NT2/D1 (cell line): ENCODE measurements around the gene SEPTIN5.
"Not testable (repeated sequence)": the region's sequence is repeated elsewhere in the genome, so short reads cannot be mapped to it uniquely, and the experiment has no call there.

Source experiments
- DNase-seq: peaks from one replicate; pipeline ENCODE4 v3.0.0-alpha.2; 2011; ENCODE audit warnings: low read depth, low spot score
- H3K27me3 ChIP-seq: 2 replicates; pipeline ENCODE4 v1.6.0; 2011; ENCODE audit warnings: mild to moderate bottlenecking; ENCODE audit not compliant: insufficient read length, insufficient read depth
- H3K36me3 ChIP-seq: 2 replicates; pipeline ENCODE4 v1.6.1; 2011; ENCODE audit warnings: mild to moderate bottlenecking, low read length, mixed read lengths; ENCODE audit not compliant: insufficient read depth, insufficient read length
- H3K4me1 ChIP-seq: 2 replicates; pipeline ENCODE4 v1.5.1; 2011; ENCODE audit not compliant: insufficient read depth, insufficient read length
- H3K4me3 ChIP-seq: 2 replicates; pipeline ENCODE4 v1.5.1; 2011; ENCODE audit warnings: low read depth; ENCODE audit not compliant: insufficient read length
- H3K9ac ChIP-seq: 2 replicates; pipeline ENCODE4 v1.6.0; 2011; ENCODE audit warnings: low read depth; ENCODE audit not compliant: insufficient read length
- H3K9me3 ChIP-seq: 2 replicates; pipeline ENCODE4 v1.5.1; 2011; ENCODE audit warnings: mild to moderate bottlenecking, low read length; ENCODE audit not compliant: insufficient read depth
- SUZ12 ChIP-seq: IDR thresholded peaks from 2 replicates; pipeline ENCODE4 v1.6.1; 2011; ENCODE audit not compliant: insufficient read length, insufficient read depth; ENCODE audit errors: extremely low read depth
- YY1 ChIP-seq: IDR thresholded peaks from 2 replicates; pipeline ENCODE4 v1.6.1; 2011; ENCODE audit not compliant: insufficient read length, insufficient read depth
- ZNF274 ChIP-seq: IDR thresholded peaks from 2 replicates; pipeline ENCODE4 v1.6.1; 2011; ENCODE audit warnings: mild to moderate bottlenecking, low read depth, low read length

SEPTIN5 gene

GRCh38 chr22:19723983-19724827, 9.9 kb downstream of the SEPTIN5 start:
- Histone ChIP-seq H3K36me3 (peaks cover 17% of the 10 kb centered on the region), H3K9ac (peak overlapping the region; percentile 68), H3K4me3 (no peak overlapping the region), H3K27me3 (peaks cover 50% of the 10 kb centered on the region), H3K4me1 (peaks cover 3% of the 10 kb centered on the region), H3K9me3 (peaks cover 17% of the 10 kb centered on the region; the same call in 1 of the 2 replicates)
- DNase-seq = peak; percentile 52
- TF ChIP-seq ZNF274 (no peak), SUZ12 (no peak), YY1 (no peak)

GRCh38 chr22:19724927-19725661, 10.8 kb downstream of the SEPTIN5 start:
- Histone ChIP-seq H3K4me1 (peaks cover 3% of the 10 kb centered on the region), H3K9me3 (peaks cover 17% of the 10 kb centered on the region; the same call in 1 of the 2 replicates), H3K36me3 (peaks cover 14% of the 10 kb centered on the region), H3K9ac (no peak overlapping the region), H3K27me3 (peaks cover 50% of the 10 kb centered on the region), H3K4me3 (no peak overlapping the region)
- no peak for DNase-seq
- TF ChIP-seq ZNF274 (no peak), SUZ12 (no peak), YY1 (no peak)

GRCh38 chr22:19726064-19726788, 11.9 kb downstream of the SEPTIN5 start:
- not testable (repeated sequence) for H3K4me1 ChIP-seq, H3K36me3 ChIP-seq, H3K9ac ChIP-seq, DNase-seq, H3K4me3 ChIP-seq
- Histone ChIP-seq H3K27me3 (peaks cover 45% of the 10 kb centered on the region), H3K9me3 (peaks cover 17% of the 10 kb centered on the region; the same call in 1 of the 2 replicates)

GRCh38 chr22:19727310-19728150, 13.2 kb downstream of the SEPTIN5 start:
- H3K9me3 ChIP-seq = peaks cover 14% of the 10 kb centered on the region; the same call in 1 of the 2 replicates
- H3K27me3 ChIP-seq = peaks cover 44% of the 10 kb centered on the region
- DNase-seq = no peak
- H3K4me3 ChIP-seq = no peak overlapping the region
- peaks cover 4% of the 10 kb centered on the region for H3K36me3 ChIP-seq
- H3K4me1 ChIP-seq = peaks cover 9% of the 10 kb centered on the region
- H3K9ac ChIP-seq = no peak overlapping the region
- TF ChIP-seq ZNF274 (no peak), YY1 (no peak), SUZ12 (no peak)

GRCh38 chr22:19728271-19728670, 14.0 kb downstream of the SEPTIN5 start:
- H3K9me3 ChIP-seq = peaks cover 7% of the 10 kb centered on the region; the same call in 1 of the 2 replicates
- no peak for DNase-seq
- H3K4me3 ChIP-seq = no peak overlapping the region
- H3K4me1 ChIP-seq = peaks cover 9% of the 10 kb centered on the region
- peaks cover 37% of the 10 kb centered on the region for H3K27me3 ChIP-seq
- H3K9ac ChIP-seq = no peak overlapping the region
- peaks cover under 1% of the 10 kb centered on the region for H3K36me3 ChIP-seq
- TF ChIP-seq SUZ12 (no peak), YY1 (no peak), ZNF274 (no peak)

- no peak for DNase-seq
- TF ChIP-seq YY1 = no peak
- TF ChIP-seq ZNF274 = no peak
- TF ChIP-seq SUZ12 = no peak
- peaks cover 33% of the 10 kb centered on the region for H3K27me3 ChIP-seq
- peaks cover 9% of the 10 kb centered on the region for H3K4me1 ChIP-seq
- H3K9me3 ChIP-seq = peaks cover 6% of the 10 kb centered on the region; the same call in 1 of the 2 replicates
- H3K36me3 ChIP-seq = no peaks in the 10 kb centered on the region
- H3K4me3 ChIP-seq = no peak overlapping the region
- no peak overlapping the region for H3K9ac ChIP-seq
Measured at GRCh38 chr22:19728836-19729235, 14.5 kb downstream of the SEPTIN5 start.
